ENCODE measurements around the gene PHACTR3.

PHACTR3 gene

GRCh38 chr20:59764037-59764436, 159.7 kb downstream of the PHACTR3 start:
- FAIRE-seq = no peak

- FAIRE-seq = no peak
These were observed 161.3 kb downstream of the PHACTR3 start for GRCh38 chr20:59765599-59766177.

- FAIRE-seq = no peak
These were observed 163.3 kb downstream of the PHACTR3 start for GRCh38 chr20:59767656-59768055.

- FAIRE-seq = no peak
These were observed 165.9 kb downstream of the PHACTR3 start for GRCh38 chr20:59770270-59770669.

- no peak for FAIRE-seq
These were observed 166.5 kb downstream of the PHACTR3 start for GRCh38 chr20:59770851-59771250.

GRCh38 chr20:59771506-59772372, 167.4 kb downstream of the PHACTR3 start:
- FAIRE-seq = no peak

- no peak for FAIRE-seq
These were observed 168.0 kb downstream of the PHACTR3 start for GRCh38 chr20:59772373-59772705.

- FAIRE-seq = no peak
These were observed 168.9 kb downstream of the PHACTR3 start for GRCh38 chr20:59772931-59773913.

- no peak for FAIRE-seq
These were observed 169.9 kb downstream of the PHACTR3 start for GRCh38 chr20:59774204-59774641.

GRCh38 chr20:59774921-59775686, 170.8 kb downstream of the PHACTR3 start:
- no peak for FAIRE-seq

GRCh38 chr20:59775687-59776055, 171.3 kb downstream of the PHACTR3 start:
- no peak for FAIRE-seq

- FAIRE-seq = no peak
These were observed 171.8 kb downstream of the PHACTR3 start for GRCh38 chr20:59776059-59776603.

GRCh38 chr20:59776626-59777330, 172.4 kb downstream of the PHACTR3 start:
- FAIRE-seq = no peak

- no peak for FAIRE-seq
These were observed 173.0 kb downstream of the PHACTR3 start for GRCh38 chr20:59777331-59777725.

GRCh38 chr20:59777814-59778575, 173.7 kb downstream of the PHACTR3 start:
- FAIRE-seq = no peak

GRCh38 chr20:59778615-59779200, 174.4 kb downstream of the PHACTR3 start:
- no peak for FAIRE-seq

- FAIRE-seq = no peak
These were observed 175.5 kb downstream of the PHACTR3 start for GRCh38 chr20:59779656-59780380.

- FAIRE-seq = no peak
These were observed 176.3 kb downstream of the PHACTR3 start for GRCh38 chr20:59780494-59781185.

- no peak for FAIRE-seq
These were observed 176.9 kb downstream of the PHACTR3 start for GRCh38 chr20:59781226-59781625.

All from A204.1 (cell line).